GM23248 (cell line): ENCODE results near the gene RAPGEF3. TPM values are rescaled to one million over a fixed set of nuclear protein-coding genes. Genes with fewer than 3 reads are reported as not detected.

ENCODE experiments used
- DNase-seq: peaks from one replicate; pipeline ENCODE4 v3.0.0-alpha.2; 2015
- H2AFZ ChIP-seq: fragments of 200-600 bp; sonication (generic); 2 replicates; pipeline ENCODE4 v1.6.1; 2016; ENCODE audit warnings: antibody characterized with exemption
- H3F3A ChIP-seq: fragments of 200-600 bp; sonication (generic); 2 replicates; pipeline ENCODE4 v1.6.1; 2016; ENCODE audit warnings: mild to moderate bottlenecking, antibody characterized with exemption, mixed run types; ENCODE audit not compliant: insufficient read depth
- H3K27ac ChIP-seq: fragments of 200-600 bp; sonication (generic); 2 replicates; pipeline ENCODE4 v1.5.1; 2016; ENCODE audit warnings: mild to moderate bottlenecking
- H3K27me3 ChIP-seq: fragments of 200-600 bp; sonication (generic); replicated peaks from 2 replicates; pipeline ENCODE4 v1.6.1; 2016; ENCODE audit warnings: mild to moderate bottlenecking; ENCODE audit not compliant: insufficient read depth
- H3K36me3 ChIP-seq: fragments of 200-600 bp; sonication (generic); 2 replicates; pipeline ENCODE4 v1.6.1; 2016; ENCODE audit warnings: low read depth, mild to moderate bottlenecking
- H3K4me1 ChIP-seq: fragments of 200-600 bp; sonication (generic); 2 replicates; pipeline ENCODE4 v1.6.1; 2016; ENCODE audit warnings: mild to moderate bottlenecking; ENCODE audit not compliant: insufficient read depth
- H3K4me2 ChIP-seq: fragments of 200-600 bp; sonication (generic); one replicate; pipeline ENCODE4 v1.6.1; 2016; ENCODE audit warnings: mild to moderate bottlenecking; ENCODE audit not compliant: unreplicated experiment
- H3K4me3 ChIP-seq: fragments of 200-600 bp; sonication (generic); 2 replicates; pipeline ENCODE4 v1.5.1; 2016; ENCODE audit warnings: mild to moderate bottlenecking
- H3K79me2 ChIP-seq: fragments of 200-600 bp; sonication (generic); 2 replicates; pipeline ENCODE4 v1.6.1; 2016; ENCODE audit warnings: mild to moderate bottlenecking; ENCODE audit not compliant: insufficient read depth
- H3K9ac ChIP-seq: fragments of 200-600 bp; sonication (generic); 2 replicates; pipeline ENCODE4 v1.6.1; 2016; ENCODE audit warnings: mild to moderate bottlenecking
- H3K9me2 ChIP-seq: fragments of 200-600 bp; sonication (generic); 2 replicates; pipeline ENCODE4 v1.6.1; 2016; ENCODE audit warnings: mixed run types, mild to moderate bottlenecking, moderate library complexity; ENCODE audit not compliant: insufficient read depth
- H3K9me3 ChIP-seq: fragments of 200-600 bp; sonication (generic); one replicate; pipeline ENCODE4 v1.6.1; 2017; ENCODE audit warnings: low read depth
- H4K20me1 ChIP-seq: fragments of 200-600 bp; sonication (generic); 2 replicates; pipeline ENCODE4 v1.6.0; 2016; ENCODE audit not compliant: insufficient read depth
- EZH2 ChIP-seq: fragments of 200-600 bp; sonication (generic); IDR thresholded peaks from 2 replicates; pipeline ENCODE4 v1.6.1; 2018; ENCODE audit warnings: antibody characterized with exemption, mild to moderate bottlenecking; ENCODE audit not compliant: insufficient read depth, poor library complexity, severe bottlenecking
- EZH2phosphoT487 ChIP-seq: fragments of 200-600 bp; sonication (generic); IDR thresholded peaks from 2 replicates; pipeline ENCODE4 v1.6.1; 2018; ENCODE audit warnings: antibody characterized with exemption, moderate library complexity, mild to moderate bottlenecking, low read depth; ENCODE audit not compliant: insufficient read depth
- WGBS, 2 experiments: methylation state at CpG; one replicate each; pipeline ENCODE4 v1.1.6; 2015 to 2017; ENCODE audit warnings: low lambda C conversion rate in 2 of 2, low coverage in 1 of 2; ENCODE audit errors: missing lambda C conversion rate in 2 of 2; 5-methylcytosine and 5-hydroxymethylcytosine counted together
- in situ Hi-C: fragments of 300-500 bp; cut with MboI; formaldehyde crosslinking; loops from 2 replicates; pipeline ENCODE4 v1.15.0; 2020
- polyA plus RNA-seq: library from polyadenylated mRNA; unstranded; fragments of >200 nt; fragmentation: Nextera tagmentation; extraction: Ambion mirVana; gene quantifications from 2 replicates; pipeline ENCODE4 v1.2.1, GENCODE V29; 2016
- total RNA-seq: library from RNA; depleted of rRNA; stranded (reverse); fragments of >200 nt; shearing (Covaris generic); gene quantifications from 2 replicates; pipeline ENCODE4 v1.2.3, GENCODE V29; 2014

RAPGEF3 gene
- total and polyA plus RNA-seq, 2 experiments from 2014 or later, result 1.4 to 3.7 TPM

DNA sequence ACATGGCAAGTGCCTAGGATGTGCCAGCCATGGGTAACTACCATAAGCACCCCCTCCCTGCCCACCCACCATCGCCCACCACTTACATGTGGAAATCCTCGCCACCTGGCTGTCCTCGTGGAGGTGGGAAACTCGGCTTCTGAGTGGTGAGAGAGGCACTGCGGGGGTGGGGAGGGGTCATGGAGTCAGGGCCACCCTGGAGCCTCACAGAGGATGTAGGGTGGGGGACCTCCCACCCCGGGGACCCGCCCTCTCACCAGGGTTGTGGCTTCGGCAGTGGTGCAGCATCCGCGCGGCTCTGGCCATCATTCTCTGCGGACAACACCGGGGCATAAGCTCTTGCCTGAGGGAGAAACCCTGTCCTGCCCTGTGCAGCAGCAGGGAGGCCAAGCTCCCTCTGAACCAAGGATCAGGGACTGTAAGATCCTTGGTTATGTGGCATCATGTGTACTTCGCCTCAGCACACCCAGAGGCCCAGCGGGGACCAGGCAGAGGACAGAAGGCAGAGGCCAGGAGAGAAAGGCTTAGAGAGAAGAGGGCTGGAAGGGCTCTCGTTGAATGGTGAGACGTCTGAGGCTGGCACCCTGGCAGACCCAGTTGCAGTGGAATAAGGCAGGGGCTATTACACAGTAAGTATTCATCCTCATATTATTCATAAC, 20.6 kb downstream of the RAPGEF3 start:
- Histone ChIP-seq H3K27me3 (no peaks in the 10 kb centered on the region), H3K27ac (no peak overlapping the region), H3K9me2 (no peaks in the 10 kb centered on the region), H3K9ac (no peak overlapping the region), H4K20me1 (no peaks in the 10 kb centered on the region), H3K36me3 (no peaks in the 10 kb centered on the region), H3K4me2 (no peak overlapping the region), H3K79me2 (no peaks in the 10 kb centered on the region), H3K4me1 (peaks cover 11% of the 10 kb centered on the region), H3K4me3 (no peak overlapping the region), H3F3A (no peaks in the 10 kb centered on the region; the same call in 1 of the 2 replicates), H3K9me3 (no peaks in the 10 kb centered on the region), H2AFZ (no peak overlapping the region)
- in situ Hi-C loops, result no loop called here
- DNase-seq, result no peak
- TF ChIP-seq EZH2phosphoT487 (no peak), EZH2 (no peak)
- 87 to 92% methylated on average over 11 to 17 of the region's 17 CpGs for WGBS, 2 experiments

DNA sequence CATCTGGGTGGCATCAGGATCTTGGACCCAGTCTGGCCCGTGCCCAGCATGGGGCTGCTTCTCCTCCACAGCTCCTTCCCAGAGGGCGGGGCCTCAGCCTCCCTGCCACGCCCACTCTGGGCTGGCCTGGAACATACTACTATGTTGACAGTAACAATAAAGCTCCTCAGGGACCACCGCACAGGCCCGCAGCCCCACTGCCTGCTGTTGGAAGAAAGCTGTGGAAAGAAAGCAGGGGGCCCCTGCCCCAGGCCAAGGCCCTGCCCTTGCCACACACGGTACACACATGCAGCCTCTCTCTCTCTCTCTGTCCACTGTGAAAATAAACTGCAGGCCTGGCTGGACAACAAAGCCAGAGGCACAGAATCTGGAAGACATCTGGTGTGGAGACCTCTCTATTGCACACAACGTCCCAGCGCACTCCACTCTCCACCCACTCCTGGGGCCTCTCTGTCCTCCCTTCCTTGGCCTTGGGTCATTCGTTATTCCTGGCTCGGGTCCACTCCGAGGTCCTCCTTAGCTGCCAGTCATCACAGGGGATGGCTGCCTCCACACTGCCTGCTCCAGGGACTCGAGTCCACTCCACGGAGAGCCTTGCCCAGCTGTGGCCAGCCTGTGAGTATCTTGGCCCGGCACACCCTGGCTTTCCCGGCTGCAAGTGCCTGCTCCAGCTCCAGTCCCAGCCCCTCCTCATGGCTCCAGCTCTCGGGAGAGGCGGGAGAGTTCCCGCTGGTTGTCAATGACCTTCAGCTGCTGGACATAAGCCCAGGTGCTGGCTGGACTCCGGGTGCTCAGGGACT, 21.6 kb downstream of the RAPGEF3 start:
- H3K9me3 ChIP-seq, result no peaks in the 10 kb centered on the region

DNA sequence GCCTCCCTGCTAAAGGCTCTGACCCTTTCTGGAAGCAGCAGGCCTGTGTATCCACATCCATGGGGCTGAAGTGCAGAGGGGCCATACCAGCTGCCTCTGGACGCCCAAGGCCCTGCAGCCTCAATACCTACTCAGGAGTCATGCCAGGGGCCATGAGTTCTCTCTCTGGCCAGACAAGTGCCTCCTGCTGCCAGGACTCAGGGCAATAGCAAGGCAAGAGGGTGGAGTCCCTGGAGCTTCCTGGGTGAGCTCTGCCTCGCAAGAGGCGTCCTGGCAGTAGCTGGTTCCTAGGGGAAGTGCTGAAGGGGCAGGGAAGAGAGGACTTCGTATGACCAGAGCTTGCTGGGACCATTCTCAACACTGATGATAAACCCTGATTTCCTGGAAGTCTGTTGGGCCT, 22.5 kb downstream of the RAPGEF3 start:
- no peak overlapping the region for H2AFZ ChIP-seq
- WGBS, 2 experiments, result 41 to 57% methylated on average over 4 of the region's 4 CpGs
- TF ChIP-seq EZH2phosphoT487 (no peak), EZH2 (no peak)
- peaks cover 11% of the 10 kb centered on the region for H3K4me1 ChIP-seq
- no peak overlapping the region for H3K27ac ChIP-seq
- H3K4me3 ChIP-seq, result no peak overlapping the region
- no peaks in the 10 kb centered on the region for H3K79me2 ChIP-seq
- in situ Hi-C loops, result no loop called here
- H3K9ac ChIP-seq, result no peak overlapping the region
- no peaks in the 10 kb centered on the region for H3K9me2 ChIP-seq
- DNase-seq, result no peak
- no peaks in the 10 kb centered on the region; the same call in 1 of the 2 replicates for H3F3A ChIP-seq
- no peak overlapping the region for H3K4me2 ChIP-seq
- no peaks in the 10 kb centered on the region for H4K20me1 ChIP-seq
- H3K36me3 ChIP-seq, result no peaks in the 10 kb centered on the region
- no peaks in the 10 kb centered on the region for H3K27me3 ChIP-seq
- no peaks in the 10 kb centered on the region for H3K9me3 ChIP-seq

More for the DNA sequence above, 21.6 kb downstream of the RAPGEF3 start:
- no peaks in the 10 kb centered on the region for H3K9me2 ChIP-seq
- H3K4me1 ChIP-seq, result peaks cover 11% of the 10 kb centered on the region
- H2AFZ ChIP-seq, result peak overlapping the region; percentile 72
- H4K20me1 ChIP-seq, result no peaks in the 10 kb centered on the region
- no peaks in the 10 kb centered on the region for H3K36me3 ChIP-seq
- WGBS, 2 experiments, result 11% methylated on average over 19 of the region's 19 CpGs
- H3K79me2 ChIP-seq, result no peaks in the 10 kb centered on the region
- H3F3A ChIP-seq, result no peaks in the 10 kb centered on the region; the same call in 1 of the 2 replicates
- TF ChIP-seq EZH2, result no peak
- TF ChIP-seq EZH2phosphoT487, result no peak
- H3K27me3 ChIP-seq, result no peaks in the 10 kb centered on the region
- DNase-seq, result peak; percentile 78
- peak overlapping the region; percentile 30; the same call in 1 of the 2 replicates for H3K9ac ChIP-seq
- H3K4me2 ChIP-seq, result peak overlapping the region; percentile 32
- H3K4me3 ChIP-seq, result no peak overlapping the region
- peak overlapping the region; percentile 33; the same call in 1 of the 2 replicates for H3K27ac ChIP-seq
- in situ Hi-C loops, result no loop called here

DNA sequence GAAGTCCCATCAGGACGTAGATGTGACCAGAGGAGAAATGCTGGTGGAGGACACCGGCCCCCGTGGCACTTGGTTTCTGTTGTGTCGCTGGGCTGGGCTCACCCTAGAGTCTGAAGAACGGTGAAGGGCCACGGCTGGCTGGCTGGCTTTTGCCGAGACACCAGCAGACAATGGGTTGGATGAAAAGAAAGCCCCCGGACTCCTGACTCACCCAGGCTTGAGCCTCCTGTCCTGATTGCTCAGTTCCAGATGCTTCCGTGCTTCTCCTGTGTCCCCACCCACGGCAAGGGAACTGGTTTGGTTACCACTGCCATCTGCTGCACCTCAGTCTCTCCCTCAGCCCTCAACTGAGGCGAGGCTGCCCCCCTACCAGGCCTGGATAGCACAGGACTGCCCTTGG, 23.0 kb downstream of the RAPGEF3 start:
- H3K27me3 ChIP-seq, result no peaks in the 10 kb centered on the region
- H3K4me3 ChIP-seq, result no peak overlapping the region
- H3F3A ChIP-seq, result peaks cover 4% of the 10 kb centered on the region
- TF ChIP-seq EZH2, result no peak
- no peak for TF ChIP-seq EZH2phosphoT487
- H3K27ac ChIP-seq, result no peak overlapping the region
- peaks cover 16% of the 10 kb centered on the region for H3K4me1 ChIP-seq
- in situ Hi-C loops, result no loop called here
- H3K9ac ChIP-seq, result no peak overlapping the region
- no peaks in the 10 kb centered on the region for H3K36me3 ChIP-seq
- peak; percentile 55 for DNase-seq
- 70 to 79% methylated on average over 11 of the region's 11 CpGs for WGBS, 2 experiments
- H3K9me2 ChIP-seq, result no peaks in the 10 kb centered on the region
- no peak overlapping the region for H3K4me2 ChIP-seq
- H4K20me1 ChIP-seq, result no peaks in the 10 kb centered on the region
- H2AFZ ChIP-seq, result no peak overlapping the region
- no peaks in the 10 kb centered on the region for H3K9me3 ChIP-seq
- no peaks in the 10 kb centered on the region for H3K79me2 ChIP-seq
